HG03378 (cell line): ENCODE measurements around the gene FBXO27.
"Not testable (repeated sequence)": the region's sequence is repeated elsewhere in the genome, so short reads cannot be mapped to it uniquely, and the experiment has no call there.

Experiments used
- ATAC-seq: cut with Tn5 transposase; IDR thresholded peaks from one replicate; pipeline ENCODE4 v1.9.1; 2021; ENCODE audit warnings: mild to moderate bottlenecking, moderate library complexity; ENCODE audit not compliant: unreplicated experiment

FBXO27 gene

GRCh38 chr19:38989614-38990013 is 42.7 kb downstream of the FBXO27 start:
- not testable (repeated sequence) for ATAC-seq

GRCh38 chr19:38989066-38989605 is 43.2 kb downstream of the FBXO27 start:
- no peak for ATAC-seq

GRCh38 chr19:38988627-38989026 is 43.7 kb downstream of the FBXO27 start:
- not testable (repeated sequence) for ATAC-seq

- ATAC-seq, result not testable (repeated sequence)
These were observed 44.6 kb downstream of the FBXO27 start for GRCh38 chr19:38987745-38988144.

GRCh38 chr19:38985262-38985661 is 47.1 kb downstream of the FBXO27 start:
- ATAC-seq, result no peak

GRCh38 chr19:38980583-38981374 is 51.6 kb downstream of the FBXO27 start:
- ATAC-seq, result no peak

GRCh38 chr19:38979812-38980211 is 52.5 kb downstream of the FBXO27 start:
- ATAC-seq, result no peak

- ATAC-seq, result no peak
These were observed 54.0 kb downstream of the FBXO27 start for GRCh38 chr19:38978326-38978689.

GRCh38 chr19:38977445-38978325 is 54.7 kb downstream of the FBXO27 start:
- no peak for ATAC-seq

- ATAC-seq, result no peak
These were observed 56.5 kb downstream of the FBXO27 start for GRCh38 chr19:38975861-38976271.

GRCh38 chr19:38975214-38975860 is 57.0 kb downstream of the FBXO27 start, which contains the start of gene FBXO17:
FBXO17 (minus strand) TSS chr19:38975742; CDS start chr19:38950319, 25,423 bp downstream.
- ATAC-seq, result no peak

GRCh38 chr19:38974624-38975213 is 57.6 kb downstream of the FBXO27 start:
- no peak for ATAC-seq
